Stimulated activated naive CD4-positive, alpha-beta T cell (primary cell): ENCODE measurements around the gene SLC35F3.

Experiments
- DNase-seq, 6 experiments: peaks; one replicate each; lab custom pipeline; 2025; lab: John Stamatoyannopoulos, UW

SLC35F3 gene

DNA sequence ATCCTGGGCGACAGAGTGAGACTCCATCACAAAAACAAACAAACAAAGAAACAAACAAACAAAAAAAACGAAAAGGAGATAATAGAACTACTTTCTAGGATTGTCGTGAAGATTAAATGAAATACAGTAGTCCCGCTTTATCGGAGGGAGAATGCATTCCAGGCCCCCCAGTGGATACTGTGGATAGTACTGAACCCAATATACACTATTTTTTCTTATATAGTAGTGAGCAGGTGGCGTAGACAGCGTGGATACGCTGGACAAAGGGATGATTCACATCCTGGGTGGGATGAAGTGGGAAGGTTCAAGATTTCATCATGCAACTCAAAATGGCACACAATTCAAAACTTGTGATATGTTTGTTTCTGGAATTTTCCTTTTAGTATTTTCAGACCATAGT, 8.0 kb downstream of the SLC35F3 start:
- DNase-seq: no peak

DNA sequence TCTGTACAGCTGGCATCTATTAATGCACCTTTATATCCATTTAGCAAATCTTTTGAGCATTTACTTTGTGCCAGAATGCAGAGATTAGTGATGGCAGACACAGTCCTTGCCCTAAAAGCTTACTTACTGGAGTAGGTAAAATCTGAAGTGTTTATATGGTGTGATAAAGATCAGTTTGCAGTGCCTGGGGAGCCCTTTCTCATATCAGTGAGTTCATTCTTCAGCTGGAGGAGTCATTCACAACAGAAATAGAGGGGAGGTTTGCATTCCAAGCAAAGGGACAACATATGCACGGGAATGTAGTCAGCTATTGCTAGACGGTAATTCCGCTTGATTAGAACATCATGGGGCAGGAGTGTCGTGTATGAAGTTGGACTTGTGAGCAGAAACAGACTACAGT, 8.4 kb downstream of the SLC35F3 start:
- DNase-seq: no peak

DNA sequence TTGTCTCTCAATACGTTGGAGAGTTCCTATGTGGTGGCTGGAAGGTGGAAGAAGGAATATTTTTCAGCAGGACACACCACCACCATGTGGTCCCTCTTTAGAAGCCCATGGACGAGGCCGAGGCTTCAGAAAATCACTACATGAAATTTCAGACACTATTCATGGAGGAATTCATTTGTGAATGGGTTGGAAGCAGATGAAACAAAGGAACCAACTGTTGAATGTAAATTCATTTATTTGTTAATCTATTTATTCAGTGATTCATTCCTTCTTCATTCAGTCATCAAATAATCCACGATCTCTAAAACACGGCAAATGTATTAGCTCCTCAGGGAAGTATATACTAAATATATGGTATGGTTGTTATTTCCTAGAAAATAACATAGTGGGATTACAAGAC, 12.2 kb downstream of the SLC35F3 start:
- no peak for DNase-seq

DNA sequence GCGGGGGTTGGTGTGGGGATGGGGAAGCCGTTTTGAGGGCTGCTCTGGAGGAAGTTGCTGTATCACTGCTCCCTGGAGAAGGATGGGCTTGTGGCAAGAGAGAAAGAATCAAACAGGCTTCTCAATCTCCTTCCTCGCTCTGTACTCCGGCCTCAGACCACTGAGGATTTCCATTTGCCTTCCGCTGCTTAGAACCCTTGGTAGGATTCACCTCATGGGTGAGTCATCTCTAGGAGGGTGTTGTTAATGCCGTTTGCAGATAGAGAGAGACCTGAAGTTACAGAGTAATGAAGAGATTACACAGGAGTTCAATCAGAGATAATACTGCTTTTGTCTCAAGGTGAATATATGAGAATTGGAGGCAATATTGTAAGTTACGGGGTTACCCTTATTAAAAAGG, 15.3 kb downstream of the SLC35F3 start:
- no peak for DNase-seq

DNA sequence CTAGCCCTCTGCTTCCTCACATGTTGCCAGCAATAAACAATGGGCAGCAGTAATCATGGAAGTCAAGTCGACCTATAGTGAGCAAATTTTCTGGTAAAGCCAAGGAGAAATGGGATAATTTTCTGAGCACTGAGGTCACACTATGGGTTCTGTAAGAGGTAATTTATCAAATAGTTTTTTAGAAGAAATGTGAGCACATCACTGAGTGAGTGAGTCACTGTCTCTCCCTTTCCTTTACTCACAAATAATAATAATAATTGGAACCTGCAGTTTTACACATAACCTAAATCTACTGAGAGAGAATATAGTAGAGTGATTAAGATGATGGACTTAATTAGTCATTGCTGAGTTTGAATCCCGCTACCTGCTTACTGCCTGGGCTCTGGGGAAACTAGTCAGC, 23.6 kb downstream of the SLC35F3 start:
- no peak for DNase-seq

DNA sequence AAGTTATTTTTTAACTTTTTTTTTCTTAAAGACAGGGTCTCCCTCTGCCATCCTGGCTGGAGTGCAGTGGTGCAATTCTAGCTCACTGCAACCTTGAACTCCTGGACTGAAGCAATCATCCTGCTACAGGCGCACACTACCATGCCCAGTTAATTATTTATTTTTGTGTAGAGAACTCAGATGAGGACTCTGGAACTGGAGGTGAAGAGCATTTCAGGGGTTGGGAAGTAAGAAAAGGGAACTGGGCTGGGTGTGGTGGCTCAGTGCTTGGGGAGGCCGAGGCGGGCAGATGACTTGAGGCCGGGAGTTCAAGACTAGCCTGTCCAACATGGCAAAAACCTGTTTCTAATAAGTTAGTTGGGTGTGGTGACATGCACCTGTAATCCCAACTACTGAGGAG, 28.9 kb downstream of the SLC35F3 start:
- DNase-seq: no peak

DNA sequence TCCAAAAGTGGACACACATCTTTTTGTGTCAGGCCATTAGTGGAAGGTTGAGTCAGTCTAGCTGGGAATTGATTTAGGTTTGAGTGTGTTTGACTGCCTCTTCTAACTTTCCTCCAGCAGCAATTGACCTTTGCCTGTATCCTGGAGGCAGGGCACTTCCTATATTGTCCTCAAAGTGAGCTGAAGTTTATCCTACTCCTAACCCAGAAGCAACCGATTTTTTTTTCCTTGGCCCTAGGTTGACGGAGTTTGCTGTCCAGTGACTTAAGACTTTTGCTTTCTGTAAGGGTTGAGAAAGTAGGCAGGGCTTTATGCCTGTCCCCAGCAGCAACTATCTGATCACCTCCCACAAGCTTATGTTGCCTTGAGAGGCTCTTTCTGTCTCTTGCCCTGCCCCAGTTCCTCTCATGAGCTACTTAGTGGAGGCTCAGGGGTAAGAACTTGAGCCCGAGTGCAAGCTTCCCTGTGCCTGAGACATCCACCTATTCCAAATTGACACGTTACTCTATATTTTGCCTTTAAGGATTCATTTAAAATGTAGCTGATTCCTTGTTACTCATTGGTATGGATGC, 30.9 kb downstream of the SLC35F3 start:
- DNase-seq: no peak

DNA sequence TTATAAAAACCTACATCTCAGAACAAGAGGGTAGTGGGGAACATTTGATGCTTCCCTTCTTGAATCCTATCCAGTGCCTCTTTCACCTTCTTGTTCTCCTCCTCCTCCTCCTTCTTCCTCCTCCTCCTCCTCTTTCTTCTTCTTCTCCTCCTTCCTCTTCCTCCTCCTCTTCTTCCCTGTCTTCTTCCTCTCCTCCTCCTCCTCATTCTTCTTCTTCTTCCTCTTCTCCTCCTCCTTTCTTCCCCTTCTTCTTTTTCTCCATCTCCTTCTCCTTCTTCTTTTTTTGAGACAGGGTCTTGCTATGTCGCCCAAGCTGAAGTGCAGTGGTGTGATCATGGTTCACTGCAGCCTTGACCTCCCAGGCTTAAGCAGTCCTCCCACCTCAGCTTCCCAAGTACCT, 31.9 kb downstream of the SLC35F3 start:
- no peak for DNase-seq

DNA sequence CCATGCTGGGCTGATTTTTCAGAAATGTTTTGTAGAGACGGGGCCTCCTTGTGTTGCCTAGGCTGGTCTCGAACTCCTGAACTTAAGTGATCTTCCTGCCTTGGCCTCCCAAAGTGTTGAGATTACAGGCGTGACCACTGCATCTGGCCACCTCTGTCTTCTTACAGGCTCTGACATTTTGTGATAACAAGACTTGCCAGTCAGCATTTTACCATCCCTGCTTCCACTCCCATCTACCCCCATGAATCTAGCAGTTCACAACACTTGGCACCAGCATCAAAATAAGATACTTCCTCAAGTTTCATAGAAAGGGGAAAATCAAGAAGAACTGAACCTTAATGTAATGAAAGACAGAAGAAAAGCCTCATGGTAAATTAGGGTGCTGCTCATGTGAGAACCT, 32.4 kb downstream of the SLC35F3 start:
- DNase-seq: no peak

DNA sequence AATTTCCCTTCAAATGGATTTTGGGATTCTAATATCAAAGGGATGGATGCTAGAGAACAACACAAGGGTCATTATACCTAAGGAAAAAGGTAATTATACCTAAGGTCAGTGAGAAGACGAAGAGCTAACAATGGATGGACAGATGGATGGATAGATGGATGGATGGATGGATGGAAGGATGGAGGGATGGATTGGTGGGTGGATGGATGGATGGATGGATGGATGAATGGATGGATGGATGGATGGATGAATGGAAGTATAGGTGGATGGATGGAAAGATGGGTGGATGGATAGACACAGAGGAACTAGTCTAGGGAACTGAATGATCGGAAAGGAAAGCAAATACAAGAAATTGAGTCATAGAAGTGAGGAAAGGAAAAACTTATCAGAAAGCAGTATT, 34.0 kb downstream of the SLC35F3 start:
- DNase-seq: no peak

DNA sequence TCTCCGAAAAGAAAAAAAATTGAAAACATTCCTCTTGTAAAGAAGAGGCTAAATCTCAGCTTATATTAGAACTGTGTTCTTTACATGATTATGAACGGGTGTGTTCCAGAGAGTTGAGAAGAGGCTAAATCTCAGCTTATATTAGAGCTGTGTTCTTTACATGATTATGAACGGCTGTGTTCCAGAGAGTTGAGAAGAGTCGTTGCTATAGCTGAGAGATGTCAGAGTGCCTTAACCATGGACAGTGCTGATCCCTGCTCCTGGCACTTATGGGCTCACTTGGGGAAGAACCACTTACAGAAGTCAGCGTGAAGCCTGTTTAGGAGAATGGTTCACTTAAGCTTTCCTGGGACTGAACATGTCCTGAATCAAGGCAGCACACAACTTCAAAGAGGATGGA, 35.0 kb downstream of the SLC35F3 start:
- DNase-seq: no peak

DNA sequence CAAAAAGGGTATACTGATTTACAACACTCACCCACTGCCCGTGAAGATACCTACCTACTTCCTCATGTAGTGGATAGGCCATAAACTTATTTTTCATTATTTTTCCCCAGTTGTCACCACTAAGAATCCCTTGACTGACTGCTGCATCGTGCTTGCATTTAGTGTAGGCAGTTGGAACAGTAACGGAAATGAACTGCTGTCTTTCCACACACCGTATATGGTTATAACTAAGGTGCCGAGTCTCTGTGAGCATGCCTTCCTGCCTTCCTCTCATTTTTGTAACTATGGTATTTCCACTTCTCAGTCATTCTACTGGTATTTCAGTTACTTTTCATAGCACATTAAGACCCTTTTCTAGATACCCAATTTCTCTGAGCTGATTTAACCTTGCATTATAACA, 36.4 kb downstream of the SLC35F3 start:
- DNase-seq: no peak

DNA sequence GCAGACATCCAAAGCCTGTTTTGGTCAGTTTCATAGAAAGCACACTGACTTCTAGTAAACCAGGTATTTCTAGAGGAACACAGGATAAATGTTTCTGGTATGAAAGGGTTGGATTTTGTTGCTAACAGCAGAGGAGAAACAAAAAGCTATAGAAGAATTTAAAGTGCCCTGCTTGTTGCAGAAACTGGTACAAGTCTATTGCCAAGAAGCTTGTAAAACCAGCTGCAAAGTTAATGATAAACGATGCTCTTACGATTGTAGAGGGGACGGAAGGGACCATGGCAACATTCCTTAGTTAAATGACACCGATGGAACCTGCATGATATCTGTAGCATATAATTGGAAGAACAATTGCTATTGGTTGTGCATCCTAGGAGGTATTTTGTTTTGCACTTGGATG, 40.1 kb downstream of the SLC35F3 start:
- DNase-seq: no peak

DNA sequence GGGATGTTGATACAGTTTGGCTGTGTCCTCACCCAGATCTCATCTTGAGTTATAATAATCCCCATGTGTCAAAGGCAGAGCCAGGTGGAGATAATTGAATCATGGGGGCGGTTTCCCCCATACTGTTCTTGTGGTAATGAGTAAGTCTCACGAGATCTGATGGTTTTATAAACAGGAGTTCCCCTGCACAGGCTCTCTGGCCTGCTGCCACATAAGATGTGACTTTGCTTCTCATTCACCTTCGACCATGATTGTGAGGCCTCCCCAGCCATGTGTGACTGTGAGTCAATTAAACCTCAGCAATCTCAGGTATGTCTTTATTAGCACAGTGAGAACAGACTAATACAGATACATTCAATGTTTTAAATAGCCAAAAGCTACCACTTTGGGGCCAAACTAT, 41.1 kb downstream of the SLC35F3 start:
- DNase-seq: no peak

DNA sequence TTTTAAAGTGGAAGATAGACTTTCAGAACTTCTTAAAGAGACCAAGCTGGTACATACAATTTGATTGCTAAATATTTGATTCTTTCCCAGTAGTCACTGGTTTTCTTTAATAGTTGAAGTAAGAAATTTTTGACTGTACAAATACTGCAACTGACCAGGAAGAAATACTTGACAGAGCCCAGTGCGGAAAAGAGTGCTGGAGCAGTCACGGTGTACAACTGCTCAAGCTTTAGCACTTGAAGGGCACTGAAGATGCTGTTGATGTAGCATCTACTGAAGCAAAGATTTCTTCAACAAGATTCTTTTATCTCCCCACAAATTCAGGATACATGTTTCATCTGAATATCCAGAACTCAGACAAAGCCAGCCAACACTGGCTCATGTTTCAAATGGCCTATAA, 41.5 kb downstream of the SLC35F3 start:
- no peak for DNase-seq

DNA sequence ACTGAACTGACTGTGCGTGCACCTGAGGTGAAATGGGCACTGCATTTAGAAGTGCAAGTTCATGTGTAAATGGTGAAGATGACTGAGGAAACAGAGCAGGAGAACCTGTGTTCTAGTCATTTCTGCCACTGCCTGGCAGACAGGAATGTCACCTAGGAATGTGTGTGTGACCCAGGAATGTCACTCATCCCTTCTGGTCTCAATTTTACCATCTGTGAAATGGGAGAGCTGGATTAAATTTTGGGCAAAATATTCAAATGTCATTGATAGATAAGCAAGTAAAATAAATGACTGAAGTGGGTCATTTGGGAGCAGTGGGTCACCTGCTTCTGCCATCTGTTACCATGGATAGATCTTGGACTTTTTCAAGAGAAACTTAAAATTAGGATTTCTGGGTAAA, 42.2 kb downstream of the SLC35F3 start:
- no peak for DNase-seq

DNA sequence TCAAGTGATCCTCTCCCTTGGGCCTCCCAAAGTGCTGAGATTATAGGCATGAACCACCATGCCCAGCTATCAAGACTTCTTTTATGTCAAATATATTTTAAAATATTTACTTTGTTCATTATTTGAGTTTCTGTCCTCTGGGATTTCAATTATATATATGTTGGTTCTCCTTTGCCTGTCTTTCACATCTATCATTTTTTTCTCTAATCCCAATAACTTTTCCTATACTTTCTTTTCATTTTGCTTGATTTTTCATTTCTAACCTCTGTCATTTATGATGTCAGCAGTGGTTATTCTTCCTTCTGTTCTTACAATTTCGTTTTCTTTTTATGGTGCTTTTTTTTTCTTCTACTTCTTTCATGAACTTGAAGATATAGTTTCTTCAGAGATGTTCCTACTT, 47.3 kb downstream of the SLC35F3 start:
- no peak for DNase-seq

DNA sequence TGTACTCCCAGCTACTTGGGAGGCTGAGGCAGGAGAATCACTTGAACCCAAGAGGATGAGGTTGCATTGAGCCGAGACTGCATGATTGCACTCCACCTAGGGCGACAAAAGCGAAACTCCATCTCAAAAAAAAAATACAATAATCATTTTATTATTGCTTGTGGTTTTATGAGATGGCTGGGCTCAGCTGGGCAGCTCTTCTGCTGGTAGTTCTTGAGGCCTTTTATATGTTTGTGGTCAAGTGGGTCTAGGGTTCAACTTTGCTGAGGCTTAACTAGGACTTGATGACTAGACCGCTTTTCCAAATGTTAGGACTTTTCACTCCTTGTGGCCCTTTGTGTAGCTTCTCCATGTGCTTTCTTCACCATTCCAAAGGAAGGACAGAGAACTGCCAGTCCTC, 53.2 kb downstream of the SLC35F3 start:
- no peak for DNase-seq

DNA sequence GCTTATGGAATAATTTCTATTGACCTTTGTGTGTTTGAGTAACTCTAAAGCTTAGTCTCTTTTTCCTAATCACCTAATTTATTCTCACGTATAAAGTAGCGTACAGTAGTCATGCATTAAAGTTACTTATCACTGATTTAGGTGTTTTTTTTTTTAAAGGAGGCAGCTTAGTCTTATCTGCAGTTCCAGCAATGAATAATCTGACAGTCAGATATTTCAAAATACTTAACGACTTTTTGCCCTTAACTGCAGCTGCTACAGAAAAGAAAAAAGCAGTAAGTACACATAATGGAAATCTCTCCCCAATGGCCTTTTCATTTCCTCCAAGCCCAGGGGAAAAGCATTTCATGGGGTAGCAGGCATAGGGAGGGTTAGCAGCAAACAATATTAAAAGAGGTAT, 54.6 kb downstream of the SLC35F3 start:
- no peak for DNase-seq

DNA sequence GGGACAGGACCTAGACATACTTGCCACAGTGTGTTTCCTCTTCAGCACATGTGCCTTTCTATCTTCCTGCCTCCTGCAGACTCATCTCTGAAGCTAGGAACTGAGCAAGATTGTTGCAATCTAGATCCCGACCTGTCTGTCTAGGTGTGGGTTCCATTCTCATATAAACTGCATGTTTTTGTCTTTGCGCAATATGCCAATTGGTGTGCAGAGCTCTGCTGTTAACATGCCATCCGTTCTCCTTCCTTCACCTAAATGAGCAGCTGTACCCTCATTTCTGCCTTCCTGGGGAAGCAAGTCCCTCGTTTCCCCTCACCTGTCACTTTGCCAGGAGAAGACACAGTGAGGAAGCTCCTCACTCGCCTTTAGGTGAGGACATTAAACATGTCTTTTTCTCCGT, 55.5 kb downstream of the SLC35F3 start:
- no peak for DNase-seq

DNA sequence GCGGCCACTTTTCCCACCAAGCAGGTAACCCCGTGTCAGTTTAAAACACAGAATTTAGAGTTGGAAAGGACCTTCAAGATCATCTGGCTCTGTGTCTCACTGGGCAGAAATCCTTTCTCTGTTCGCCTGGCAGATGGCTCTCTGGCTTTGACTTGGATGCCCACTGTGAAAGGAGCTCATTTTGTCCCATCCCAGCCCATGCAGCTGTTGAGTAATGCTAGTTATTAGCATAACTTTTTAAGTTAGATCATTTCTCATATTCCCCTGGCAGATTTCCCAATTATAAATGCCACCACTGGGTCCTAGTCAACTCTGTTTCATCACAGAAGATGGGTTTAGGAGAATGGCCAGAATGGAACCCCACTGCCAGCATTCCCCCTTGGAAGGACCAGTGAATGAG, 55.9 kb downstream of the SLC35F3 start:
- no peak for DNase-seq

DNA sequence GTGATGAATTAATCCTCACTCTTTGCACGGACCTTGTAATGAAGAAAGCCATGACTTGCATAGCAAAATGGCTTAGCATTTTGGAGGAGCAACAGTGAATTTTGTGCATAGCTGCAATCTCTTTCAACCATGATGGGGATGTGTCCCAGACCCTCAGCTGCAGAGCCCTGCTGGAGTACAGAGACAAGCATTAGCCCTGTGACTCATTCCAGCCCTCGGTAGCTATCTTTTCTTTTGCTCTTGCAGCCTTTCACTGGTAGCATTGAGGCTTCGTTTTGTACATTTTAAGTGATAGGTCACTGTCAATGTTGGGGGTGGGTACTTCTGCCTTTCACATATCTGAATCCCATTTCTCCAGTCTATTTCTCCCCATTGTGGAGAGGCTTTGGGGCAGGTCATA, 58.4 kb downstream of the SLC35F3 start:
- DNase-seq: no peak

DNA sequence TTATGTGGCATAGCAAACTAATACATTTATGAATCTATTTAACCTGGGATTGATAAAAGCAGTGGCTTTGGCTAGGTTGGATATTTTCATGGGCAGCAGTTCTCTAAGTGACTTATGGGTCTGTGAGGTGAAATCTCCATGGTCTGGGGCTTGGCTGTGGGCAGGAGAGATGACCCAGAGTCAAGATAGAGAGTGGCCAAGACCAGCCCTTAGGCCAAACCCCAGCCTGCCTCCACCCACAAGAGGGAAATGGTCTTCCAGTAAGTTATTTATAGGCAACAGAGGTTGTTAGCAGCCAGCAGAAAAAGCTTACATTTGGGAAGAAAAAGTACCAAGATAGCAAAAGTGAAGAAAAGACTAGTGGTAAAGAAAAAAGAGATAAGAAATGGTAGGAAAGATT, 61.4 kb downstream of the SLC35F3 start:
- DNase-seq: no peak

DNA sequence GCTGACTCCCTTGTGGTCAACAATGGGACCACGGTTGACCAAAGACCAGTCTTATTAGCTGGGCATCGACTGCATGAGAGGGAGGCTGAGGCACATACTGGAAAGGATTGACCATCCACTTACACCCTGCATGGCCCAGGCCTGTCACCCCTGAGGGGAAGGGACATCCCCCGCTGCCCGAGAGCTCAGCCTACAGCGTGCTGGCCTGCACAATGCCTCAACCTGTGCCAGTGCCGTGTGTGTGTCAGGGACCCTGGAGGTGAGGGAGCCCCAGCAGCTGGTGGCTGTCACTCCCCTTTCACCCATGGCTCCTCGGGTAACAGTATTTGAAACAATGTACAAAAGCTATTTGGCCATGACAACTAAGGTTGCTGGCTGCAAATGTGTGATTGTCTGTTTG, 67.3 kb downstream of the SLC35F3 start:
- no peak for DNase-seq

DNA sequence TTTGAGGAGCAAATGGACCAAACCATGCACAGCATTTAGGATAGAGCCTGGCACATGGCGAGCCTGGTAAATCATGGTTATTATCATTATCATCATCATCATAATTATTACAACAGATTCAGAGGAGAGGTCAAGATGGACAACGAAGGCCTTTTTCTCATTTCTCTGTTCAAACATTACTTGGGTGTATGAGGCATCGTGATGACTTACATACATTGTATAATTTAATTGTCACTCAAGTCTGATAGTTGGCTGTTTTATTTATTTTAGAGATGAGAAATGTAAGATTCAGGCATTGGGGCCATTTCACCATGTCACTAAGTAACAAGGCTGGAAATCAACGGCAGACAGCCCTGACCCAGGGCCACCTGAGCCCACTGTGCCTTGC, 68.1 kb downstream of the SLC35F3 start:
- no peak for DNase-seq
